GM12878 (cell line): ENCODE results near the gene HOXB3. TPM values are rescaled to one million over a fixed set of nuclear protein-coding genes. Genes with fewer than 3 reads are reported as not detected.

ENCODE experiments used
- ASH2L ChIP-seq: fragments of 300-600, 200-600 bp; sonication (generic); IDR thresholded peaks from 2 replicates; pipeline ENCODE4 v1.6.1; 2017; ENCODE audit warnings: low read depth, mild to moderate bottlenecking, borderline replicate concordance
- CBFB ChIP-seq: IDR thresholded peaks from 2 replicates; pipeline ENCODE4 v1.6.1; 2016; ENCODE audit warnings: antibody characterized with exemption, low read depth
- EP300 ChIP-seq, 2 experiments: fragments of 150-350 bp in 1 of 2; IDR thresholded peaks; 2 replicates each; pipeline ENCODE4 v1.6.1; 2011 to 2012; ENCODE audit warnings: low read depth in 2 of 2, low read length in 2 of 2, borderline replicate concordance in 1 of 2, improper control_type of control experiment in 1 of 2, inconsistent platforms in 1 of 2; ENCODE audit not compliant: control insufficient read depth in 1 of 2
- GABPA ChIP-seq: IDR thresholded peaks from 2 replicates; pipeline ENCODE4 v1.6.1; 2014; ENCODE audit warnings: antibody characterized with exemption, low read depth, mild to moderate bottlenecking, inconsistent platforms
- IRF5 ChIP-seq: fragments of 450-650 bp; IDR thresholded peaks from 2 replicates; pipeline ENCODE4 v1.6.1; 2017; ENCODE audit warnings: borderline replicate concordance
- JUNB ChIP-seq: IDR thresholded peaks from 2 replicates; pipeline ENCODE4 v1.6.1; 2016; ENCODE audit warnings: antibody characterized with exemption, mild to moderate bottlenecking
- MLLT1 ChIP-seq: fragments of 450-650 bp; IDR thresholded peaks from 2 replicates; pipeline ENCODE4 v1.6.1; 2016; ENCODE audit warnings: mild to moderate bottlenecking
- NRF1 ChIP-seq: conservative IDR thresholded peaks from 2 replicates; pipeline ENCODE4 v1.6.1; 2011; ENCODE audit warnings: mild to moderate bottlenecking, low read depth, low read length, improper control_type of control experiment
- PKNOX1 ChIP-seq: fragments of 450-650 bp; IDR thresholded peaks from 2 replicates; pipeline ENCODE4 v1.6.1; 2016; ENCODE audit warnings: mild to moderate bottlenecking
- RAD21 ChIP-seq: IDR thresholded peaks from 2 replicates; pipeline ENCODE4 v1.6.1; 2011; ENCODE audit warnings: mild to moderate bottlenecking, low read depth, low read length, moderate library complexity; ENCODE audit not compliant: insufficient read depth
- TARDBP ChIP-seq: IDR thresholded peaks from 2 replicates; pipeline ENCODE4 v1.6.1; 2016; ENCODE audit warnings: borderline replicate concordance
- USF1 ChIP-seq: IDR thresholded peaks from 2 replicates; pipeline ENCODE4 v1.6.1; 2011; ENCODE audit warnings: borderline replicate concordance, low read depth, mild to moderate bottlenecking, moderate library complexity, mixed read lengths, low read length; ENCODE audit not compliant: insufficient read depth; ENCODE audit errors: extremely low read length
- ZBED1 ChIP-seq: IDR thresholded peaks from 2 replicates; pipeline ENCODE4 v1.6.1; 2016; ENCODE audit warnings: borderline replicate concordance
- ZBTB4 ChIP-seq: fragments of 450-650 bp; formaldehyde crosslinking; IDR thresholded peaks from 2 replicates; pipeline ENCODE4 v1.4.0; 2022; ENCODE audit warnings: mild to moderate bottlenecking, moderate library complexity
- ZNF592 ChIP-seq: fragments of 450-650 bp; IDR thresholded peaks from 2 replicates; pipeline ENCODE4 v1.6.1; 2017; ENCODE audit warnings: mild to moderate bottlenecking, moderate library complexity
- polyA plus RNA-seq, 11 experiments: library from polyadenylated mRNA; depleted of rRNA in 4 of 11; unstranded in 6 of 11; stranded (reverse) in 5 of 11; fragments of >200 nt; fragmentation: Nextera tagmentation in 4 of 11; fragmentation: Illumina TruSeq in 1 of 11; extraction: Ambion mirVana in 4 of 11; extraction: Trizol in 1 of 11; gene quantifications; 1 replicate in 1 of 11; 2 replicates in 10 of 11; pipeline versions ENCODE4 v1.2.1 to v1.2.3, GENCODE V29; 2011 to 2016; ENCODE audit warnings: inconsistent platforms in 2 of 11, missing spikeins in 2 of 11, low read depth in 1 of 11
- total RNA-seq, 4 experiments: library from RNA; depleted of rRNA in 3 of 4; stranded (reverse); fragments of >200 nt in 3 of 4; fragmentation: Illumina TruSeq in 1 of 4; extraction: Trizol in 1 of 4; gene quantifications; 2 replicates each; pipeline versions ENCODE4 v1.2.1 to v1.2.3, GENCODE V29; 2013 to 2021

The HOXB3 gene
- total and polyA plus RNA-seq, 10 of the 15 experiments (the other 5 are each of a cell fraction or from before 2014, with no cell fraction given), result 0.19 to 7.7 (median 2.9) TPM

- no peak for TF ChIP-seq RAD21
- no peak for TF ChIP-seq ASH2L
- 0 out of 2 replicates have a peak, but pooled peaks have one; percentile 22 for TF ChIP-seq ZBTB4 (CRISPR knock-in tag)
- TF ChIP-seq TARDBP, result no peak
- 0 out of 2 replicates have a peak, but pooled peaks have one; percentile 26 for TF ChIP-seq CBFB
- TF ChIP-seq GABPA, result no peak
- TF ChIP-seq PKNOX1, result no peak
- TF ChIP-seq EP300 (IDR thresholded peaks at IDR 0.05; ENCODE audit: borderline replicate concordance in 1 of 2, control insufficient read depth in 1 of 2, low read depth in 2 of 2, low read length in 2 of 2), result no peak
- TF ChIP-seq ZBED1, result no peak
- TF ChIP-seq IRF5, result no peak
- TF ChIP-seq MLLT1, result no peak
- TF ChIP-seq NRF1, result no peak
- TF ChIP-seq USF1, result peak; percentile 93
- no peak for TF ChIP-seq JUNB
- TF ChIP-seq ZNF592, result no peak
These were observed 20.5 kb upstream of the HOXB3 start, which contains the start of gene HOXB7 (continued) for GRCh38 chr17:48610282-48611211.
